GM23248 (cell line): ENCODE measurements around the gene OGN.

Experiments used
- EZH2 ChIP-seq: fragments of 200-600 bp; sonication (generic); IDR thresholded peaks from 2 replicates; pipeline ENCODE4 v1.6.1; 2018; ENCODE audit warnings: antibody characterized with exemption, mild to moderate bottlenecking; ENCODE audit not compliant: insufficient read depth, poor library complexity, severe bottlenecking
- EZH2phosphoT487 ChIP-seq: fragments of 200-600 bp; sonication (generic); IDR thresholded peaks from 2 replicates; pipeline ENCODE4 v1.6.1; 2018; ENCODE audit warnings: antibody characterized with exemption, moderate library complexity, mild to moderate bottlenecking, low read depth; ENCODE audit not compliant: insufficient read depth

GRCh38 chr9:92407818-92408217 lies 3.4 kb upstream of the OGN start:
- TF ChIP-seq EZH2phosphoT487 (no peak), EZH2 (no peak)
